GM19025 (cell line): ENCODE measurements around the gene ALS2CL.
"Not testable (repeated sequence)": the region's sequence is repeated elsewhere in the genome, so short reads cannot be mapped to it uniquely, and the experiment has no call there.

Experiments
- ATAC-seq: cut with Tn5 transposase; IDR thresholded peaks from one replicate; pipeline ENCODE4 v1.9.1; 2021; ENCODE audit warnings: mild to moderate bottlenecking, low read depth, moderate library complexity; ENCODE audit not compliant: unreplicated experiment

ALS2CL gene

DNA sequence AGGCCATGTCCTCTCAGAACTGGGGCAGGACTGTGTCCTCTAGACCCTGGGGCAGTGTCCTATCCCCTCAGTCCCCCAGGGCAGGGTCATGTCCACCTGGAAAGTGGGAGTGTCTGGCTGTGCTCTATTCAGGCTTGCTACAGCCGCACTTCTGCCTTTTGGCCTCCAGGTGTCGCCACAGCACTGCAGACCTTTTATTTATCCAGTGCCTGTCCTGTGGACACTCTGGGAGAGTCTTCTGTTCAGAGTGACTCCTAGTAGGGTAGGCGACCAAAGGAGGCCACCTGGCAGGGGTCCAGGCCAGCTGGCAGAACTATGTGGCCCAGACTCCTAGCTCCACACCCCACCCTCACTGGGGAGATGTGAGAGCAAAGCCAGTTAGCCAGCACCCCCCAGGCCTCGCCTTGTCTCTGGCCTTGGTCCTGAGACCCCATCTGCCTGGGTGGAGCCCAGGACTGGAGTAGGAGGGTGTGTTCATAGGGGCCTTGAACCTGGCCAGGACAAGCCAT lies 11.6 kb upstream of the ALS2CL start:
- ATAC-seq, result peak; percentile 73

DNA sequence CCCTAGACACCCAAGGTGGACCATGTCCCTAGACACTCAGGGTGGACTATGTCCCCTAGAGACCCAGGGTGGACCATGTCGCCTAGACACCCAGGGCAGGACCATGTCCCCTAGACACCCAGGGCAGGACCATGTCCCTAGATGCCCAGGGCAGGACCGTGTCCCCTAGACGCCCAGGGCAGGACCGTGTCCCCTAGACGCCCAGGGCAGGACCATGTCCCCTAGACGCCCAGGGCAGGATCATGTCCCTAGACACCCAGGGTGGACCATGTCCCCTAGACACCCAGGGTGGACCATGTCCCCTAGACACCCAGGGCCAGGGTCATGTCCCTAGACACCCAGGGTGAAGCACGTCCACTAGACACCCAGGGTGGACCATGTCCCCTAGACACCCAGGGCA lies 10.9 kb upstream of the ALS2CL start:
- ATAC-seq, result not testable (repeated sequence)

DNA sequence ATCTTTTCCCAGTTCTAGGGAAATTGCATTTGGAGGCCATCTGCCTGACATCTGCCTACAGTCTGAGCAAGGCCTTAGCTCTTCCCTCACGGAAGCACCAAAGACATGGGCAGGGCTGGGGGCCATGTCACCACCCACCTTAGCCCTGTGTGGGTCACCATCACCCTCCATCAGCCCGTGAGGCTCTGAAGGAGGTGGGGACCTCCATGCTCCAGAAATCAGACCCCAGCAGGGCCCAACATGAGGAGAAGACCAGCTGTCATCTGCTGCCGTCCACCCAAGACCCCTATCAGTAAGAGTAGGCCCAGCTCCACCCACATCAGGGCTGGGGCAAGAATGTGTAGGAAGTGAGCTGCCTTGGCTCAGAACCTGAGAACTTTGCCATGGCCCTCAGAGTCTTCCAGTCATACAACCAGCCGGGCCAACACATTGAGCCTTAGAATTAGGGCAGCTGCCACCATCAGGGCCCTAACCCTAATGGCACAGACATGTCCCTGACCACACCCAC lies 9.6 kb upstream of the ALS2CL start:
- ATAC-seq, result no peak

DNA sequence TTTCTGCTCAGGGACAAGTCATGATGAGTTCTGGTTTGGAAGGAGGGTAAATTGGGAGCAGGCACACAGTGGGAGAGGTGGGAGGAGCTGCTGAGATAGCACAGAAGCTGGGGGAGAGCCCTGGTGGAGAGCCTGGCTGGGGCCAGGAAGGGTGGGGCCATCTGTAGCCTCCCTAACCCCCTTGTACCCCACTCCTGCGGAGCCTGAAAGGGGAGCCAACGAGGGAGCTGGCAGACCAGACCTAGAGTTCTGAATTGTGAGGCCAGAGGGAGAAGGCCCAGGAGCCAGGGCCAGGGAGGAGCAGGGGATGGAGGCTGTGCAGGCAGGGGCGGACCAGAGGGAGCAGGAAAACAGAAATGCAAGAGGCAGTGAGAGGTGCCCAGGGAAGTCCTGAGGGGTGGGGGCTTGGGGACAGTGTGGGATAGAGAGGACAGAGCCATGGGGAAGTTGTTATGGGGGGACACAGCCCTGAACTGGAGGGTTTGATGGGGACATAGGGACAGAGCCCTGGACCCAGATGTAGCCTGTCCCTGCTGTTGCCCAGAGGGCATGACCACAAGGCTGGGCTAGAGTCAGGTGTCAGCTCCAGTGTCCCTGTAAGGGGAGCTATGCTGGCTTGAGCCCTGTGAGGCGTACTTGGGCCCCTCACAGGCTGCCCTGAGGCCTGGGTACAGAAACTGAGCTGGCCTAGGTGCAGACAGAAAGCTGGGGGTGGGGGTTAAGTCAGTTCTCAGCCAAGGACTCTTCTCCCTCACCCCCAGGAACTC lies 8.9 kb upstream of the ALS2CL start:
- no peak for ATAC-seq

DNA sequence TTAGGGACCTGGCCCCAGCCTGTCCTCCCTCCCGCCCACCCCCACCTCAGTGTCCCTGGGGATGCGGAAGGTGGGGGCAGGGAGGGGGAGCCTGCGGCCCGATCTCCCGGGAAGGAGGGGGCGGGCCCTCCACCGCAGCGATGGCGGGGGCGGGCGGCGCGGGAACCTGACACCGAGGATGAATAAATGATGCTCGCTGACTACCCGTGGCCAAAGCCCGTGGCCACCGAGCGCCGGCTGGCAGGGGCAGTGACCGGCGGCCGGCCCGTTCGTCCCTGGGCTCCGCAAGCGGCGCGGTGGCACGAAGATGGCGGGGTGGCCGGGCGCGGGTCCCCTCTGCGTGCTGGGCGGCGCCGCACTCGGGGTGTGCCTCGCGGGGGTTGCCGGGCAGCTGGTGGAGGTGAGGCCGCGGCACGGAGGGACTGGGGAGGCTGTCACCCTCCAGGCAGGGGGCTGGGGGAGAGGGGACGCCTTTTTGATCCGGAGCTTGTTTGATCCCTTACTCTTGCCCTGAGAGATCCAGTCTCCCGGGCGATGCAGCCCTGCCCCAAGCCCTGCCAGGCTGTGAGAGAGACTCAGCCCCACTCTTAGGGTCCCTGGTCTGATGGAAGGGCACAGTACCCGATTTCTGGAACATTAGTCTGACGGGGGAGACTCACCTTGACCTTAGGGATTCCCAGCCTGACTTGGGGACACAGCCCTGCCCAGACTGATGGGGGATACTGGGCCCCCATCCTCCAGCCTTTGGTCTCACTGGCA lies 7.9 kb upstream of the ALS2CL start, which contains the start of gene TMIE:
TMIE (plus strand) TSS at position 212 of the 759 bp plus-strand sequence; CDS start at position 308, 96 bp downstream.
- ATAC-seq, result no peak

DNA sequence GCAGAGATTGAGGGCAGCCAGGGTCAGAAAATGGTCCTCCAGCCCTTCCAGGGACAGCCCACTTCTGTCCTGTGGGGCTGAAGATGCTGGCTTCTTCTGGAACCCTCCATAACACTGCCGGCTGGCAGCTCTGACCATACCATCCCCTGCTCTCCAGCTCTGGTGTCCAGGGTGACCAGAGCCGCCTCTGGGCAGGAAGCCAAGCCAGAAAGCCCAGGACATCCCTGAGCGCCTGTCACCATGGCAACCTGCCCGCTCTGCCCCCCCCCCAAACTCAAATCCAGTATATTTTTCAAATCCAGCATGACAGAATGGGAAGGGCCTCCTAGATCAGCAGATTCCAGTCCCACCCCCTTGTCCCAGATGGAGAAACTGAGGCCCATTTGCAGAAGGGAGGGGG lies 7.3 kb upstream of the ALS2CL start:
- no peak for ATAC-seq

DNA sequence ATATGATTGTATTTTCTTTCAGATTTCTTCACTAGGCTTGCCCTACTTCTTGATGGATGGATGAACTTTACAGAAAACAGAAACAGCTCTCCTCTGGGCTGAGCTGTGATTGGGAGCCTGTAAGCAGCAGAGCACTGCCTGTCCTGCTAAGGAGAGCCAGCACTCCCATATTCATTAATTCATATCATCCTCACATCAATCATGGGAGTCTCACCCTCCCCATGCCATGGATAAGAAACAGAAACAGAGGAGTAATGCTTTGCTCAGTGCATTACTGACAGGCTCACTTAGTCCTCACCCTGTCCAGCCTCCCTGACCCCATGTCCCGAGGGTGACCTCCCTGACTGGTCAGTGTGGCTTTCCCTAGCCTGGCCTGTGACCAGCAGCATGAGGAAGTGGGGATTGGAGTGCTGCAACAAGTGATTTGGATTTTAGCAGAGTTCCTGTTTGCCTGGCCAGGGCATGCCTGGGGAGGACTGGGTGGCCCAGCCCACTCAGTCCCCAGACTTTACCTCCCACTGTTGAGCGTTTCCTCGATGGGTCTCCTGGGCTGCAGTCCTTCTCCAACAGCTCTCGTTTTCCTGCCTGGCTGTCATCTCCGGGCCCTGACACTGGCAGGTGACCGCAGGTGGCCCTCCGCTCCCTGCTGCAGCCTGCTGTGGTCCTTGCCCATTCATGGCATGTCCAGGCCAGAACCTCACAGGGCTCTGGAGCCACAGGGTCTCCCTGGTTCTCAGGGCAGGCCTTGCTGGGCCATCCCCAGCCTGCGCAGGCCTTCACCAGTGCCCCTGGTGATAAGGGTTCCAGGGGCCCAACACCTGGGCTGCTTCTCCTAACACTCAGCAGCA lies 6.4 kb upstream of the ALS2CL start:
- no peak for ATAC-seq

DNA sequence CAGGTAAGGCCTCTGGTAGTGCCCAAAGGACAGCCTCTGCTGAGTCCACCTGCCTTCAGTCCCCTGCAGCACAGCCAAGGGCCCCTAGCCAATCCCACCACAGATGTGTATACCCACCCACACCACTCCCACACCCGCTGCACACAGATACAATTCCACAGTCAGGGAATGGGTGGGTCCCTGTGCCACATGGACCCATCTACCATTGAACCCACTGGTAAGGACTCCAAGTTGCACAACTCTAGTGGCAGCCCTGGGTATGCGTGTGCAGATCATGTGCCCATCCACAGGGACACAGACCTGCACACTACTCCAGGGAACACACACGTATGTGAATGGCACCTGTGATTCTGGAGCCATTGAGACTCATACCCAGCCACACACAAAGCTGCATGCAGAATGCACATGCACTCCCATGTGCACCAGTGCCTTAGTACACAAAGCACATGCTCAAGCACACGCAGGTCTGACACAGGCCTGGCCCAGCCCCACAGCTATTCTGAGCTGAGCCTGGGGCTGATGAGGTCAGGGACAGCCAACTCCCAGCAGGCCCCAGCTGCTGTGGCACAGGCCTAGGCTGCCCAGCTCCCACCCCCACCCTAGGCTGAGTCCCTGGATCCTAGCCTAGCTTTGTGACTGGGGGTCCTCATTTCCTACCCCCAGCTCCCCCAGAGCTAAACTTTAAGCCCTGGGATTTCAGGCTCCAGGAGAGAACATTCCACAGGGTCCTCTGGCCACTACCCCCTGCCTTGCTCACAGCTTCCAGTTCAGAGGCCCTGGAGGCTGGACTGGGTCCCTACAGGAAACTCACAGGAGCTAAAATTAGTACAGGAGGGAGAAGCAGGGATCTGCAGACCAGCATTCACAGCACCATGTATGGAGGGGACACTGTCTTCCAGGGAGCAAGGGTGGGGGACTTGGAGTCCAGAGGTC lies 2.7 kb upstream of the ALS2CL start:
- ATAC-seq, result no peak

DNA sequence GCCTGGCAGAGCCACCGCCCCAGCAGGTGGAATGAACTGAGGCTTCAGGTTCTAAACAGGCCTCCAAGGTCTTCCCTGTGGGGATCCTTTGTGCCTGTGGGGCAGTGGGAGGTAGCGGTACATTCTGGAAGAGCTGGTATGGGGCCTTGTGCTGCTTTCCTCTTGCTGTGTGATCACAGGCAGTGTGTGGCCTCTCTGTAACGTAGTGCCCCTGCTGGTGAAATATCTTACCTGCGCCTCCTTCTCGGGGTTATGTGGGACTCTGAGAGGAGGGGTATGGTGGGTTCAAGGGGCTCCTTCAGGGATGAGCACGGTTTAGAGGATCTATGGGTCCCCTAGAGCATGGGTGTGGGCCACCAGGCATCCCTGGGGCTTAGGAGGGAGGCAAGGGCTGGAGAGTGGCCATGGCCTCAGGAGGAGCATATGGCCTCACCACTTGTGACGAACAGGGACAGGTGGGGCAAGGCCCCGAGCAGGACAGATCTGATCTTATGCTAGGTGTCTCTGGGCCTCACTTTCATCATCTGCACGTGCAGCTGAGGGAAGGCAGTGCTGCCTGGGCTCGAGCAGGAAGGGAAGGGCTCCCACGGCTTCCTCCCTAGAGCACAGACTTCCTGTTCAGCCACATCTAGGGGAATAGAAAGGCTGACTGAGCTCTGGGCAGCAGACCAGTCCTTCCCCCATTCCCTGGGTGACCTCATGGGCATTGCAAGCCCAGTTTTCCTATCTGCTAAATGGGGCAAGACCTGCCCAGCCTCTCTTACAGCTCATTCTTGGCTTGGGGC lies 1.9 kb upstream of the ALS2CL start:
- ATAC-seq, result no peak

DNA sequence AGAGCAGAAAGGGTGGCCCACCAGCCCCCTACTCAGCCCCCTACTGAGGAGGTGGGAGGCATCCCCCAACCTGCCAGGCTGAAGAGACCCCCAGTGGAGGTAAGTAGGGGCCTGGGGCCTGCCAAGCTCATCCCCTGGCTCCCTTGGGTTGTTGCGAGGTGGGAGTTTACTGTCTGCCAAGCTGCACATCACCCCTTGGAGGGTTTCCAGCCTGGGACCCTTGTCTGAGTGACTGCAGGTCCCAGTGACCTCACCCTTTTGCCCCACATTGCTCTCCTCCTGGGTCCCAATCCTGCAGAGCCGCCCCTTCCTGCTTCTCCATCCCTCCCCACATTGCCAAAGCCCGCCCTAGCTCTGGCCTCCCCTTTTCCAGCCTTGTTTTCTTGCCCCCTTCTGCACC lies 1.0 kb upstream of the ALS2CL start:
- no peak for ATAC-seq

DNA sequence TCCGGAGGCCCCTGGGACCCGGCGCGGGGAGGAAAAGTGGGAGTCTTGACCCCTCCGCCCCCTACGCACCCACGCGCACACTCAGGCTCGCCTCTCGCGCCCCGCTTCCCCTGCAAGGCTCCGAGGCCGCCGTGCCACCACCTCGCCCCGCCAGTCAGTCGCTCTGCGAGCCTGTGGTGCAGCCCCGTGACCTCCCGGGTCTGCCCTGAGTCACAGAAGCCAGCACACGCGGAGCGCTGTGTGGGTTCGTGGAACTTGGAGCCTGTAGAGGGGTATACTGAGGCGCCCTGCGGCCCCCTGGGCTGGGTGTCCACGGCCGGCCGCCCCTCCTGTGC lies 380 bp upstream of the ALS2CL start:
- ATAC-seq, result no peak

DNA sequence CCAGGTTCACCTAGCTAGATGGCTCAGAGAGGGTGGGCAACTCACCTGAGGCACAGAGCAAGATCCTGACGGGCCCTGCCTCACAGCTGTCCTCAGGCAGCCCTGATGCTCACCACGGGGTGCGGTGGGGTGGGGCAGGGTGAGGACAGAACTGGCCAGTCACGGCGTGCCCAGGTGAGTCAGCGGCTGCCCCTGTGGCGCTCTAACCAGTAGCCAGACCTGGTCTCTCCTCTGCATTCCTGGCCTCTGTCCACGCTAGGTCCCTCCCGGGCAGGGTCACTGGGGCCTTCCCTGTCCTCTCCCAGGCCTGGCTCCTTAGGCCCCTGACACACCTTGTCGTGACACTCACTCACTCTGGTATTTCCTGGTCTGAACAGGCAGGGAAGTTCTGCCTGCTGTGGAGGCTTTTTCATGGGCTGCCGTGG lies 901 bp downstream of the ALS2CL start:
- ATAC-seq, result no peak

DNA sequence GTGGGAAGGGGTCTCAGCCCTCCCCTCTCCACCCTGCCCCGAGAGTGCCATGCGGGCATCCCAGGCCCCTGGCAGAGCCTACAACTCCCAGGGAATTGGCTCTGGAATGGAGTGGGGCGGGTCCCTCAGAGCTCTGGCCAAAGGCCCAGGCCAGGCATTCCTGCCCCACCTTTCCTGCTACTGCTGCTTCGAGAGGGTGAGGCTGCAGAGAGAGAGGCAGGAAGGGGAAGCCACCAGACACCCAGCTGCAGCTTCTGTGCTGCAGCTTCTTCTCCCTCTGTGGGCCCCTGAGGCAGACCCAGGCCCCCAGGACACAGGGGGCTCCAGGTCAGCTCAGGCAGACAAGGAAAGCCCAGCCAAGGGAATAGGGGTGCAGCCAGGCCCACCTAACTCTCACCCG lies 2.7 kb downstream of the ALS2CL start:
- ATAC-seq, result no peak

DNA sequence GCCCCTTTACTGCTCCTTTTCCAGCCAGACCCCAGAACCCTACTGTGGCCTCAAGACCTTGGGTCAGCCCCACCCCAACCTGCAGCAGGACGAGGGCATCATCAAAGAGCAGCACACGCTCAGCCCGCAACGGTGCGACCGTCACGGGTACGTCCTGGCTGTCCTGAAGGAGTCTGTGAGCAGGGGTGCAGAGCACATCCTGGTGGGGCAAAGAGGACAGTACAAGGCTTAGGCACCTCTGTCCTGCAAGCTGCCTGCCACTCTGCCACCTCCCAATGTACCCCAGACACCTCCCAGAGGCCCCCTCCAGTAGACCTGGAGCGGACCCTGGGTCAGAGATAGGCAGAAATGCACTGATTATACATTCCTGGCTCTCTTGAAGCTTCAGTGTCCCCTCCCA lies 8.0 kb downstream of the ALS2CL start:
- no peak for ATAC-seq

DNA sequence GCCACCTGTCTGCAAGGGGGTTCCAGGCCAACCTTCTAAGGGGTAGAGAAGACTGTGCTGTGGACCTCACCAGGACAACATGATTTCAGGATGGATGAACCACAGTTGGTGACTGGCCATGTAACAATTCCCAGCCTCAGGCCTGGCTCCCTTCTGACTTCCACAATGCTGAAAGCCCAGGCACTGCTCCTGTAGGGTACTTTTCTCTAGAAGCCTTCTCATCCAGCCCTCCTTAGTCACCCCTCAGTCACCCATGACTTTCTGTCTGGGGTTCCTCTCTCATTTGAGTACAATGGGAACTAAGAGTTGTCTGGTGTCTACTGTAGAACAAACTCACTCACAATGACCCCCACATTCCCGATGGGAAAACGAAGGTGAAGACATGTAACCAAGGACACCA lies 8.6 kb downstream of the ALS2CL start:
- no peak for ATAC-seq

DNA sequence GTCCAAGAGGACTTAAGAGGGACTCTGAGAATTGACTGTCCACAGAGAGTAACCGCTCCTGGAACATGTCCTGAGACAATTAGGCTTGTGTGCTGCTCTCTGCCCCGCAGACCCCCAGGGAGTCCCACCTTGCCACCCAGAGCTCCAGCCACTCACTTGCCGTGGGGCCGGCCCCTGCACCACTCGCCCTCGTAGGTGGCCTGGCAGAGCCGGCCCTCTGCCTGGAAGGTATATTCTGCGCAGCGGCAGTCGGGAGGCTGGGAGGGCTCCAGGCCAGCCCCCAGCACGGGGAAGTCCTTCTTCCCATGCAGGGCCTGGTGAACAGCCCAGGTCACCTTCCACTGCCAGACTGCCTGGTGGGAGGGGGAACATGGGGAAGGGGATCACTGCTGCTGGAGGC lies 10.5 kb downstream of the ALS2CL start:
- no peak for ATAC-seq

DNA sequence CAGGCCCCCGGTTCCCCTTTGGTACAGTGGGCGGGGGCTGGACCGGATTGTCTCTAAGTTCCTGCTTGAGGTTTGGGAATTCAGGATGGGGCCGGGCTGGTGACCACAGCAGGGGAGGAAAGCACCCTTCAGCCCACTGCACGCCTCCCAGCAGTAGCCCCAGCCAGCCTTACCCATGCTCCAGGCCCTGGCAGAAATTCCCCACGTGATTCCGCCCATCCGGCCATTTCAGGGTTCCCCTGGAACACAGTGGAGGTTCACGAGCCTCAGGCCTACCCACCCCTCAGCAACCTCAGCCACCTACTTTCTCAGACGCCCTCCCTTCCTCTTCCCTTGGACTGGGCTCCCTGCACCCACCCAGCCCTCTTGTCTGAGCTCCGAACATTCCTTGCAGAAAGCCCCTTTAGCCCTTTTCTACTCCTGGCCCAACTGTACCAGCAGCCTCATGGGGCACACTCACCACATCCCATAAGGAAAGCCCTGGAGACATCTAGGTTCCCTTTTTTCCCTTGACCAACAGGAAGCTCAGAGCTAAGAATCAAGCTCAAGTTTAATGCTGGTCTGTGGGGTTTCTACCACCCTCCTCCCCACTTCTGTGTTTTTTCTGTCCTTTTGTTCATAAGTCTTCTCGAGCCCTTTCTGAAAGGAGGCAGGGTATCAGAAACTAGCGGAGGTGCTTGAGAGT lies 11.5 kb downstream of the ALS2CL start:
- ATAC-seq, result no peak

DNA sequence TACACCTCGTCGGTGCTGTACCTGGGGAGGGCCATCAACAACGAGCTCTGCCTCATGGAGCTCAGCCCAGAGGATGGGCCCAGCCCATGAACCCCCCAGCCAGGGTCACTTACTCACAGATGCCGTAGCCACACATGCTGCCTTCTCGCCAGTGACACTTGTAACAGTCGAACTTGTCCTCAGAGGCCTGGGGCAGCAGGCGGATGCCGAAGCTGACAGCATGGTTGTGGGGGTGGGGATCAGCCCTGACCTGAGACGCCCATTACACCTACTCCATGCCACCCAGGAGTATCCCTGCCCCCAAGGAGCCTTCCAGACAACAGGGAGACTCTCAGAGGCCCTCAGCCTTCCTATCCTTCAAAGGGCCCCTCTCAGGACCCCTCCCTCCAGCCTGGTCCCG lies 12.1 kb downstream of the ALS2CL start:
- no peak for ATAC-seq
